C1 segment of cervical spinal cord (tissue), 14 donors: Measurements from ENCODE around the gene ZNF74.

Source experiments
- DNase-seq, 14 donors: peaks; one replicate each; lab custom pipeline; 2025; lab: John Stamatoyannopoulos, UW

The ZNF74 gene

GRCh38 chr22:20432244-20432686 lies 38.3 kb downstream of the ZNF74 start:
- no peak for DNase-seq

DNA sequence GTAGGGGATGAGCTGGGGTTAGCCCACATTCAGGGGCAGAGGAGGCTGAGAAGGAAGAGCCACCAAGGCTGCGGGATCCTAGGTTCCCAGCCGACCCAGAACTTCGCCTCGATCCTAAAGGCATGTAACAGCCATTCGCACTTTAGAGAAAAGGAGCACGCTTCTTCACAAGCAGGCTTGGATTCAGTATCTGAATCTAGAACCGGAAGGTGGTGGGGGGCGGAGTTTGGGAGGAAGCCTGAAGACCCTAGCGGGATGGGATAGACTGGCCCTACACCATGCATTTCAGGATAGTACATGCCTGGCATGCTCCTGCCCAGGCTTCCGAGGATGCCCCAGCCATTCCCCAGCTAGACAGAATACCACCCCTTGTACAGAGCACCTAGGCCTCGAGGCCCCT lies 39.2 kb downstream of the ZNF74 start:
- no peak for DNase-seq

DNA sequence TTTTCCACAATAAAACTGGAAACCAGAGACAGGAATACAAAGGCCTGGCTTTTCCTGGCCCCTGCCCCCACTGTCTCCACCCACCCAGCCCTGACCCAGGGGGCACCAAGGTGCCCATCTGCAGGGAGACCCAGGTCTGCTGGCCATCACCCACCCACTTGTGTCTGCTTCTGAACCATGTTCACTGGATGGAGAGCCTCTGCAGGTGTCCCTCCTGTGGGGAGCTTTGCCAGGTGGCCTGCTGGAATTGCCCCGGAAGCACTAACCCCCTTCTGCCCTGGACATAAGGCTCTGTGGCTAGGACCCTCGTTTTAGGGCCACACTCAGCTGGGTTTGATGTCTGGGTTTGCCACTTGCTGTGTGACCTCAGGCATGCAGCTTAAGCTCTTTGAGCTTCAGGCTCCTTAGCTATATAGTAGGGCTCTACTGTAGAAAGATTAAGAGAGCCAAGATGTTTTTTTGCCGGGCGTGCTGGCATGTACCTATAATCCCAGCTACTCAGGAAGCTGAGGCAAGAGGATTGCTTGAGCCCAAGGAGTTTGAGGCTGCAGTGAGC lies 39.8 kb downstream of the ZNF74 start:
- no peak for DNase-seq

DNA sequence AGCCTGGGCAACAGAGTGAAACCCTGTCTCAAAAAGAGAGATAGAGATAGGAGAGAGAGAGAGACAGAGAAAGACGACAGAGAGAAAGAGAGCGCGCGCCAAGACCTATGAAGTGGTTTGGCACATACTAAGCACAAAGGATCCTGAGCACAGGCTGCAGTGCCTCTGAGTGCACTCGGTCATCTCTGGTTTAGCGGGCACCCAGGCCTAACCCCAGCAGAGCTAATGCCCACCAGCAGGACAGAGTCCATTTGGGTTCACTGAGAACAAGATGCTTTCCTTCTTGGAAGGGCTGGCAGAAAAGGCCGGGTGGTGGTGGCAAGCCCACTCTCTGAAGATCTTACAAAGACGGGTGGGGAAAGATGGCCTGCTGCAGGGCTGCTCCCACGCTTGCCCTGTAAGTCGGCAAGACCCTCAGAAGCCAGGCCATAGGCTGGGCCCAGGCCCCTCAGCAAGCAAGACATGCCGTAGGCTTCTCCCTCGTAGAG lies 40.4 kb downstream of the ZNF74 start:
- DNase-seq = no peak

DNA sequence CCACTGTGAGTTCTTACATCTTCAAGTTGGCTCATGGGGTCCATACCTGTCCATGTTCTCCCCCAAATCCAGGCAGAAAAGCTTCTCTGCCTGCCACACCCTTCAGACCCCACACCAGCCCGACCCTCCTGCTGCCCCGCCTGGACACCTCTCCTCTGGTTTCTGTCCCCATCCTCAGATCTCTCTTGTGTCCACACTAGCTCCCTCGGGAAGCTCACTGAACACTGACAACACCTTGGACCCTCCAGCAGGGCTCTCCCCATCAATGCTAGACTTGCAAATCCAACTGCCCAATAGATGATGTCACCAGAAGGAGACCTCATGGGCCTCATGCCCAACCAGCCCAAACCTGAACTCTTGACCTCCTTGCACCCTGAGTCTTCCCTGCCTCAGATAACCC lies 40.8 kb downstream of the ZNF74 start:
- no peak for DNase-seq

DNA sequence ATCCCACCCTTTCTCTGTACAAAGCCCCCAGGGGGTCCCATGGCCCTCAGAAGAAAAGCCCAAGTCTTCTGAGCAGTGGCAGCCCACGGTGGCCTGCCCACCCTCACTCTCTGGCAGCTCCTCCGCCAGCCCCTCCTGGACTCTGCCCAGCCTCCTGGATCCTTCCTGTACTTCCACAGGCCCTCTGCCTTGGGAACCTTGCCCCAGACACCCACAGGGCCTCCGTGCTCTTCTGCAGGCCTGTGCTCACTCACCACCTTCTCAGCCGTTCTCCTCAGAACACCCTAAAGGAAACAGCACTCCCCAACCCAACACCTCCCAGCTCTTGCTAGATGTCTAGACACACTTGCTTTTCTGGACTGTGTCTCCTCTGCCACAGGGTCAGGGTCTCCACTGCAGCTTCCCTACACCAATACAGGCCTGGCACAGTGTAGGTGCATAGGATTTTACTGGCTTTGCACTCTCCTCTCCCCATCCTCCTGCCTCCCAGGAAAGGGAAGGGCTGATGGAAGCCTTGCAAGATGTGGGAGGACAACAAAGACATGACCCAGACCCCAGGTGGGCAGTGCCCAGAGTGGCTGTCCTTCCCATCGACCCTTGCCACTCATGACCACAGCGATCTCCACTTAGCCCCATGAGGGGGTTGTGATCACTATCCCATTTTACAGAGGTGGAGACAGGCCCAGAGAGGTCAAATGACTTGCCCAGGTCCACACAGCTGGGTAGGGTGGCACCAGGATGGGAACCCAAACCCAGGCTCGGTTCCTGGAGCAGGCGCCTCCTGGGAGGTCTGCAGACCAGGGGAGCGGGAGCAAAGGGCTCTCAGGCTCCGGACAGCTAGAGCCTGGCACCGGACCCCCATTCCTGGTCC lies 41.7 kb downstream of the ZNF74 start:
- DNase-seq = no peak

GRCh38 chr22:20436307-20436767 lies 42.4 kb downstream of the ZNF74 start:
- DNase-seq = no peak

DNA sequence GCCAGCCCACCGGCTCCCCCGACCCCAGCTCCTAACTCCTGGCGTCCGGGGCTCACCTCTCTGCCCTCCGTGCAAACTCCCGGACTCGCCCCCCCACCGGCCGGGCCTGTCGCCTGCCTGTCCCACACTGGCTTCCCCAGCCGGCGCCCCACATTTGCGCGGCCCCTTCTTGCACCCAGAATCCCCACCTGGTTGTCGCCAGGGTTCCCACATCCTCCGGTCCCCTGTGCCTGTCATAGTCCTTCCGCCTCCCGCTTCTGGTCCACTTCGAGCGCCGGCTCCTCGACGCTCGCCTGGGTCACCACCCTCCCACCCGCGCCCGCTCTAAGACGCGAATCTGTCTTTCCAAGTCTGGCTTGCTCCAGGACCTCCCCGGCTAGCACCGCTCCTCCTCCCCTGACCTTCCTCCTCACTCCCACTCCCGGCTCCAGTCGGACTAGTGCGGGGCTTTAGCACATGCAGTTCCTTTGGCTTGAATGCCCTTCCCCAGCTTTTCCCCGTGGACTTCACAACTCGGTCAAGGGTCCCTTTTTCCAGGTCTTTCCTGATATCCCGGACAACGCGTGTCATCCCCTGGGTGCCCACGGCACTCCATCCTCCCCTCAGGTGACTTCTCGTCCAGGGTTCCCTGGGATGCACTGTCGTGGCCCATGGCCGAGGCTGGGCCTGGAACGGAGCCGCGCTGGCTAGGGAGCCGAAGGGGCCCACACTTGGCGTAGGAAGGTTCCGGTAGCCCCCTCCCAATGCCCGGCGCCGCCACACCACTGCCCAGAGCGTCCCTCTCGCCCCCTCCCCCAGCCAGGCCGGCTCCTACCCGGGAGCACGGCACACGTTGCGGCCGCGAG lies 43.0 kb downstream of the ZNF74 start:
- DNase-seq = no peak

- DNase-seq = no peak
These were observed 43.9 kb downstream of the ZNF74 start, which contains the start of gene SCARF2 for GRCh38 chr22:20437613-20438426. Gene SCARF2, minus strand, starts transcription at chr22:20437825. Its CDS starts 71 bp downstream, at chr22:20437754.

DNA sequence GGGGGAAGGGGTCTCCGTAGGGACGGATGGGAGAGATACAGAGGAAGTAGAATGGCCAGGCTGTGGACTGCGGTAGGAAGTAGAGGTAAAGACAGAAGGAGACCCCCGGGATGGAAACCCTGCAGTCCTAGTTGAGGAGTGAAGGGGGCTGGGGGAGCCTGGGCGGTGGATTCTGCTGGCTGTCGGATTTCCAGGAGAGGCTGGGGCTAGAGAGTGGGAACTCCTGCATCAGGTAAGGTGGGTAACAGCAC lies 44.4 kb downstream of the ZNF74 start:
- DNase-seq = no peak

- no peak for DNase-seq
These were observed 44.9 kb downstream of the ZNF74 start for GRCh38 chr22:20438678-20439492.

- no peak for DNase-seq
These were observed 45.6 kb downstream of the ZNF74 start for GRCh38 chr22:20439556-20439927.

DNA sequence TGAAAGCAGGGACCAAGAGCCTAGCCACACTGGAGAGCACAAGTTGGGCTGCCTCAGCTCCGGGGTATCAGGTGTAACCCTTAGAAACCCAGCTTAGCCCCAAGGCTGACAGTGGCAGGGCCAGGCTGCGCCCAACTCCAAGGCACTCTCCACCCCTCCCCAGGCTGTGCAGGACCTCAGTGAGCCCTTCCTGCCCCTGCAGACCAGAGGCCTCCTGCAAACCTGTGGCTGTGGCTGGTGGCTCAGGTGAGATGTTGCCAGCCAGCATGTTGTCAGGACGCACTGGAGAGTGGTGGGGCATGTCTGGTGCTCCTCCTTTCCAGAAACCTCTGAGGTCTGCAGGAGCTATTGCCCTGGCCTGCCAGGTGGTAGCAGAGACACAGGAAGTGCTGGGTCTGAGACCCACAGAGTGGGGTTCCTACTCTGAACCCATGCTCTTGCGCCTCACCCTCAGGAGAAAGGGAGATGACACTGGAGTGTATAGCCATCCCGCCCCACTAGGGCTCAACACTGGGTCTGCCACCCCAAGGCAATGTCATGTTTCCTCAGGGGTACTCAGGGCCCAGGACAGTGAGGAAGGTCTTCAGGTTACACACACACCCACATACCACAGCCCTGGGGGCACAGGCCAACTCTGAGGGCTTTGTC lies 46.1 kb downstream of the ZNF74 start:
- no peak for DNase-seq

DNA sequence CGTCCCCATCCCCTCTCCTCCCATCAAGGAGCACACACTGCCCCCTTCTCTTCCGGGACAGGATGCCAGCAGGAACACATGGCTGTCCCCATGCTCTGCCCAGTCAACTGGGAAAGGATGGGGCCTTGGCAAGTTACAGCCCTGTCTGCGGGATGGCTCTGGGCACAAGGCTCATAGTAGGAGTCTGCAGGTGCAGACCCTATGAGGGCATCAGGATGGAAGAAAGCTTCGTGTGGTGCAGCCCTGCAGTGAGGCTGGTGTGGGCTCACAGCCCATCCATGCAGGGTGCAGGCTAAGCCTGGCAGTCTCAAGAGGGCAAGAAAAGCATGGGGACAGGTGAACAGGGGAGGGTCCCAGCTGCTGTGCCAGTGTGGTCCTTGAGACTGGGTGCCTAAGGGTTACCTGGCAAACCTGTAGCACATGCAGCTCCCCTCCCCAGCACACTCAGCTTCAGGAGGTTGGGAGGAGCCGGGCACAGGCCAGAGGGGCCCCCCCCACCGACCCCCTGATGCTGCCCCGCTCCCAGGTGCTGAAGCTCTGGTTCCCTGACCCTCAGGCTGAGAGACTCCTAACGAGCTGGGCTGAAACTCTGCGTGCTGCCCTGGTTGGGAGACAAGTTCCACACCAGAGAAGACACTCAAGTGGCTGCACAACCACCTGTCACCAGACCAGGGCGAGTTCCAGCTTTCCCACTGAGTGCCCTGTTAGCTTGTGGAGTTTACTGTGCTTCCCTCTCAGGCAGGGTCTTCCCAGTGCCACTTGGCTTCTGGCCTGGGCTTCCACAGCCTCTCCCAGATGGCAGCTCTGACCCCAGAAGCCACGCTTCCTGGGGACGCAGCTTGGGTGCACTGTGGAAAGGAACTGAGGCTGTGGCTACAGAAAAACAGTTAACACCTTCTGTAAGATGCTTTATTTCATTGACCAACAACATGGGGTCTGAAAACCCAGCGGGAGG lies 47.0 kb downstream of the ZNF74 start:
- DNase-seq = no peak

DNA sequence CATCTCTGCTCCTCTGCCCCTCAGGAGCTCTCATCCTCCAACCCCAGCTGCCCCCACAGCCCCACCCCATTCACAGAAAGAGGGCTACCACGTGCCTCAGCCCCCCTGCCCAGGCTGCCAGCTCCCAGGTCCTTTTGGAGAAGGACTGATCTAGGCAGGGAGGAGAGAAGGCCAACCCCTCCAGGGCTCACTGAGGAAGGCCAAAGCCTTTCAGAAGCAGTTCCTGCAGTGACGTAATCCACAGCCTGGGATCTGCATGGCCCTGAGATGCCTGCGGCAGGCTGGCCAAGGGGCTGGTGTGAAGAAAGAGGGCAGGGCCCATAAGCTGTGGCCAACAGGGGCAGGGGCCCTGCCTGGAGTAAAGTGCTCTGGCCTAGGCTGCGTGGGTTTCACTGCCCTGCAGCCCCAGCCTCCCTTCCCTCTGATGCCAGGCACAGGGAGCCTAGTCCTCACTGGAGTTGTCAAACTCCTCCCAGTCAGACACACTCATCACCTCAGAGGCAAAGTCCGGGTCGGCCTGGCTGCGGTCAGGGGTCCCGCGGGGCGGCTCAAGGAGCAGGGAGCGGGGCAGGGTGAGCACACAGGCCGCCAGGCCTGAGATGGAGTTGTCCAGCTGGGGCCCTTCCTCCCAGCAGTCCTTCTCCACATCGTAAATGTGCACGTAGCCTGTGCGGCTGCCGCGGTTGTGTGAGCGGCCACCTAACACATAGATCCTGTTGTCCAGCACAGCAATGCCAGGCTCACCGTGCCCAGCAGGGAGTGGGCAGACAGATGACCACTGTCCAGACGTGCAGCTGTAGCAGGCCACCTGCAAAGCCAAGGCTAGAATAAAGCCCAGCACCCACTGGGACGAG lies 47.9 kb downstream of the ZNF74 start:
- no peak for DNase-seq

- no peak for DNase-seq
These were observed 48.7 kb downstream of the ZNF74 start for GRCh38 chr22:20442485-20443284.

DNA sequence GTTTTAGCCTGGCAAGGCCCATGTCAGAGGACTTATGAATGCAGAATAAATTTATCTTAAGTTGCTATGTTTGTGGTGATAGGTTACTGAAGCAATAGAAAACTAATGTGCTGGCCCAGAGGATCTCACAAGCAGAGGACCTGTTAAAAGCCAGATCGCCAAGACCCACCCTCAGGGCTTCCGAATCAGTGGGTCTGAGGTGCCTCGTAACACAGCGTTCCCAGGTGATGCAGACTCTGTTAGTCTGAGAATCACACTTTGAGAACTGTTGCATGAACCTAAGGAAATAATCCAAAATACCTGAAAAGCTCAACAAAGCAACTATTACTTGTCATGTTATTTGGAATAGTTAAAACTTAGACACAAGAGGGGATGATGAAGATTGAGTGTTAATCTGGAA lies 50.4 kb downstream of the ZNF74 start:
- DNase-seq = no peak
